K562 (cell line): ENCODE measurements around the gene NEDD9. TPM values are rescaled to one million over a fixed set of nuclear protein-coding genes. Genes with fewer than 3 reads are reported as not detected.

Experiments used
- ARNT ChIP-seq, 2 experiments: fragments of 450-650 bp; IDR thresholded peaks; 2 replicates each; pipeline ENCODE4 v1.6.1; 2016; ENCODE audit warnings: mild to moderate bottlenecking in 1 of 2
- GATA2 ChIP-seq: sonication (generic); formaldehyde crosslinking; IDR thresholded peaks from 2 replicates; pipeline ENCODE4 v1.4.0; 2020; ENCODE audit warnings: mild to moderate bottlenecking, missing genetic modification reagents
- HDGF ChIP-seq: fragments of 450-650 bp; IDR thresholded peaks from 2 replicates; pipeline ENCODE4 v1.6.1; 2016
- YY1 ChIP-seq, 3 experiments: IDR thresholded peaks; 2 replicates each; pipeline ENCODE4 v1.6.1; 2011; ENCODE audit warnings: low read length in 2 of 3, mild to moderate bottlenecking in 2 of 3, moderate library complexity in 2 of 3, borderline replicate concordance in 1 of 3, control low read depth in 1 of 3, low read depth in 1 of 3; ENCODE audit not compliant: insufficient read depth in 3 of 3, insufficient replicate concordance in 2 of 3, control insufficient read depth in 1 of 3, insufficient read length in 1 of 3; ENCODE audit errors: extremely low read depth in 1 of 3
- ZBED1 ChIP-seq: IDR thresholded peaks from 2 replicates; pipeline ENCODE4 v1.6.1; 2014
- ZNF212 ChIP-seq: fragments of 450-650 bp; formaldehyde crosslinking; IDR thresholded peaks from 2 replicates; pipeline ENCODE4 v1.4.0; 2020; ENCODE audit warnings: mild to moderate bottlenecking
- ZNF551 ChIP-seq: fragments of 250-450 bp; sonication (Bioruptor Pico); IDR thresholded peaks from 2 replicates; pipeline ENCODE4 v1.5.0; 2021; ENCODE audit warnings: mild to moderate bottlenecking, moderate library complexity
- polyA plus RNA-seq, 8 experiments: library from polyadenylated mRNA; depleted of rRNA in 4 of 8; stranded (reverse) in 5 of 8; unstranded in 3 of 8; fragments of >200 nt; fragmentation: Nextera tagmentation in 2 of 8; fragmentation: Illumina TruSeq in 1 of 8; extraction: Ambion mirVana in 2 of 8; extraction: Trizol in 1 of 8; gene quantifications; 2 replicates each; pipeline versions ENCODE4 v1.2.1 to v1.2.3, GENCODE V29; 2011 to 2014; ENCODE audit warnings: inconsistent platforms in 1 of 8, missing spikeins in 1 of 8
- total RNA-seq, 7 experiments: library from RNA; depleted of rRNA in 6 of 7; stranded (reverse); fragments of >200 nt in 6 of 7; fragmentation: Illumina TruSeq in 2 of 7; extraction: Trizol in 2 of 7; gene quantifications; 2 replicates each; pipeline versions ENCODE4 v1.2.1 to v1.2.3, GENCODE V29; 2011 to 2021; ENCODE audit warnings: low replicate concordance in 1 of 7
- TF ChIP-seq, protein P1 (sequence below): sonication (generic); formaldehyde crosslinking; IDR thresholded peaks from 2 replicates; pipeline ENCODE4 v1.8.0; 2023; ENCODE audit warnings: mild to moderate bottlenecking, missing genetic modification reagents
- TF ChIP-seq, protein P2 (sequence below), 2 experiments: fragments of 450-650 bp in 1 of 2; sonication (generic) in 1 of 2; formaldehyde crosslinking in 1 of 2; IDR thresholded peaks in 1 of 2; conservative IDR thresholded peaks in 1 of 2; 2 replicates each; pipeline versions ENCODE4 v1.6.1 to v1.8.1; 2016 to 2023; ENCODE audit warnings: mild to moderate bottlenecking in 2 of 2, moderate library complexity in 2 of 2, inconsistent platforms in 1 of 2, missing genetic modification reagents in 1 of 2
- TF ChIP-seq, protein P3 (sequence below): IDR thresholded peaks from 2 replicates; pipeline ENCODE4 v1.6.1; 2011; ENCODE audit not compliant: insufficient read length; ENCODE audit errors: extremely low read depth

NEDD9 gene
- total and polyA plus RNA-seq, 9 of the 15 experiments (the other 6 are each of a cell fraction or from before 2014, with no cell fraction given) = 0.04 to 0.18 (median 0.15) TPM; not detected in 6

DNA sequence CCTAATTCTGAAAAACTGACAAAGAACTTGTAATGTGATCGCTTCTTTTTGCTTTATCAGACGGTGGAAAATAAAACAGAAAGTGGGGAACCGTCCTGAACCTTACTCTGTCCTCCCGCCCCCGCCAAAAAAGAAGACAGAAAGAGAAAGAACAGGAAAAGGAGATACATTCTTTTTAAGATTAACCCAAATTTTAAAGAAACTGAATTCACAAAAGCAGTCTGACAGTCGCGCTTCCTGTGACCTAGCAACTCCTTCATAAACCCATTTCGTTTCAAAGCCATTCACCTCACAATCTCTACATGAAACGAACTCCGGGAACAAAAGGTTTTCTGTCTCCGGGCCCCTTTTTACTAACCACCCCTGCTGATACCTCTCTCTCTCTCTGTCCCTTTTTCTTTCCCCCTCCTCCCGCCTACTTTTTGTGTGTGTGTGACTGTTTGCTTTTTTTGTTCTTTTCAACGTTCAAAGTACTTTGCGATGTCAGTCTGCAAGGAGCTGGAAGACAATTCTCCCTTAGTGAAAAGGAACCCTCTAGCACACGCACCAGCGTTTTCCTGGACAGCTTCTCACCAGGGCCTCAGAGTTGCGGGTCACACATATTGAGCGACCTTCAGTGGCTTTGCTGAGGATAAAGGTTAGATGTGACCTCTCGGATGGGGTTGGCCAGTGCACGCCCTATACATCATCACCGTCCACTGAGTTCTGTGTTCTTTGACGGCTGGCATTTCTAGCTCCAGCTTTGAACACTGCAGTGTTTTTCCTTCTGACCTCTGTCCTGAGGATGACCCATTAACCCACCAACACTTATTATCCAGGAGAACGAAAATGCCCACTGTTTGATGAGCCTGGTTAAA, 530 bp upstream of the NEDD9 start (continued):
- TF ChIP-seq HDGF (no peak), ZNF212 (CRISPR knock-in tag) (no peak), ARNT (IDR thresholded peaks at IDR 0.05) (peak in 1 of 2 experiments; percentile 68; a peak in 1 of 4 replicates), ZNF551 (no peak), ZBED1 (no peak), GATA2 (CRISPR knock-in tag) (no peak), YY1 (IDR thresholded peaks at IDR 0.05; ENCODE audit: borderline replicate concordance in 1 of 3, control insufficient read depth in 1 of 3, extremely low read depth in 1 of 3, insufficient read depth in 3 of 3, insufficient read length in 1 of 3, insufficient replicate concordance in 2 of 3, low read depth in 1 of 3, low read length in 2 of 3) (no peak)
- TF ChIP-seq, protein P1, sequence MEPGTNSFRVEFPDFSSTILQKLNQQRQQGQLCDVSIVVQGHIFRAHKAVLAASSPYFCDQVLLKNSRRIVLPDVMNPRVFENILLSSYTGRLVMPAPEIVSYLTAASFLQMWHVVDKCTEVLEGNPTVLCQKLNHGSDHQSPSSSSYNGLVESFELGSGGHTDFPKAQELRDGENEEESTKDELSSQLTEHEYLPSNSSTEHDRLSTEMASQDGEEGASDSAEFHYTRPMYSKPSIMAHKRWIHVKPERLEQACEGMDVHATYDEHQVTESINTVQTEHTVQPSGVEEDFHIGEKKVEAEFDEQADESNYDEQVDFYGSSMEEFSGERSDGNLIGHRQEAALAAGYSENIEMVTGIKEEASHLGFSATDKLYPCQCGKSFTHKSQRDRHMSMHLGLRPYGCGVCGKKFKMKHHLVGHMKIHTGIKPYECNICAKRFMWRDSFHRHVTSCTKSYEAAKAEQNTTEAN (CRISPR knock-in tag) = no peak
- TF ChIP-seq, protein P2, sequence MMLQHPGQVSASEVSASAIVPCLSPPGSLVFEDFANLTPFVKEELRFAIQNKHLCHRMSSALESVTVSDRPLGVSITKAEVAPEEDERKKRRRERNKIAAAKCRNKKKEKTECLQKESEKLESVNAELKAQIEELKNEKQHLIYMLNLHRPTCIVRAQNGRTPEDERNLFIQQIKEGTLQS (IDR thresholded peaks at IDR 0.05) = no peak
- TF ChIP-seq, protein P2 (CRISPR knock-in tag; conservative IDR thresholded peaks at IDR 0.05) = no peak
- TF ChIP-seq, protein P3, sequence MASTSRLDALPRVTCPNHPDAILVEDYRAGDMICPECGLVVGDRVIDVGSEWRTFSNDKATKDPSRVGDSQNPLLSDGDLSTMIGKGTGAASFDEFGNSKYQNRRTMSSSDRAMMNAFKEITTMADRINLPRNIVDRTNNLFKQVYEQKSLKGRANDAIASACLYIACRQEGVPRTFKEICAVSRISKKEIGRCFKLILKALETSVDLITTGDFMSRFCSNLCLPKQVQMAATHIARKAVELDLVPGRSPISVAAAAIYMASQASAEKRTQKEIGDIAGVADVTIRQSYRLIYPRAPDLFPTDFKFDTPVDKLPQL = no peak
- TF ChIP-seq, all 486 proteins: peak for 34
